NCI-H2171 treated with DMSO at 0.1 percent for 48 hours (cell line): Measurements from ENCODE around the gene APC2.
A peak's percentile ranks its signal among the peaks of the same experiment; 100 is the strongest.

ENCODE experiments used
- DNase-seq: peaks from one replicate; lab custom pipeline; 2025; lab: John Stamatoyannopoulos, UW

APC2 gene

DNA sequence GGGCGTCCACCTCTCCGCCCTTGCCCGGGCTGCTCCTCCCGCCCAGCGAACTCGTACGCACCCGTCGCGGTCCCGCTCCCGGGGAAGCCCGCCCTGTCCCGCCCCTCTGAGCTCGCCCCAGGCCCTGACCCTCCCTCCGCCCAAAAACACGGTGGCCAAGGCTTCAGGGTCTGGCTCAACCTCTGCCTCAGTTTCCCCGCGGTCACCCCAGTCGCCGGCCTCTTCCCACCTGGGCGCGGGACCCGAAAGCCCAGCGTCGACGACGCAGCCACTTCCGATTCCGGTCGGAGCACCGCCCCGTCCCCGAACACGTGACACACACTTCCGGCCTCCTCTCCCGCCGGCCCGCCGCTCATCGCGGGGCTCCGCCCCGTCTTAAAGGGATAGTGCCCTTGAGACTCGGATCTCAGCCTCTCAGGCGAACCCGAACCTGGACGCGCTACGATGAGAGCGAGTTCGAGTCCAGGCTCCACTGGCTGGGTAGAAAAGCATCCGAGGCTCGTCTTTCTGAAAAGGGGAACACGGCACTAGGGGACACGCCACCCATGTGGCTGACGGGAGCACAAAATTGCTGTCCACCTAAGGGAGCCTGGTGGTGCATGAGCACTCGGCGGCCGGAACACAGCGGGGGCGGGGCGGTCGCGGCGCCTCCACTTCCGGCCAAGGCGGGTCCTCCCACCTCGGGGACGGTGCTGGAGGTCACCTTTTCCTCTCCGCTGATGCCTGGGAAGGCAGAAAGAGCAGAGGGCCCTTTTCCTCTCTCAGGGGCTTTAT lies 29.2 kb downstream of the APC2 start, which contains the start of gene C19orf25:
Gene C19orf25 (minus strand): TSS at position 282 of the 774 bp plus-strand sequence. CDS start 312 bp downstream, outside the sequence.
- peak; percentile 93 for DNase-seq

DNA sequence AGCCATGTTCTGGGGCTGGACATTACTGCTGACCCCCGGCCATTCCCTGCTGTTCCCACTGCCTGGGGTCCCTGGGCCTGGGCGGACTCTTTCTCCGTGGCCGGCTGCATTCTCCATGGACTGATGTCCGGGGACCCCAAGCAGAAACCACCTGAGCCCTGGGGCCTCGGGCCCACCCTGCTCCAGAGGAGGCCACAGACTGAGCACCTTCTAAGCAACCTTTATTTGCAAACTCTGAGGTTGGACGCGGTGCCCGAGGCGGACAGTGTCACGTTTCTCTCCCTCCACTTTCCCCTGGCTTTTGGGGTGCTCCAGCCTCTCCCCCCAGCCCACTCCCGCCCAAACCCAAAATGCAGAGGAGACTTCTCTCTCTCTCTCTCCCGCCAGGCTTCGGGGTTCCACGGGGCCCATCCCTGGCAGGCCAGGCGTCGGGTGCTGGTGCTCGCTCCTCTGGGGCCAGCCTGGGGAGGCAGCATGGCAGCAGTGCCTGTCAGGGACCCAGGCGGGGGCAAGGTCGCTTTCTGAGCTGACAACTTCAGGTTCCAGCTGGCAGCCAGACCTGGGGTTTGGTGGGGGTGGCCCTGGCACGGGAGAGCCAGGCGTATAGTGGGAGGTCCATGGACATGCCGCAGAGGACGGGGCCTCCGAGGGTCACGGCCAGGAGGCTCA lies 31.4 kb downstream of the APC2 start:
- DNase-seq = no peak

DNA sequence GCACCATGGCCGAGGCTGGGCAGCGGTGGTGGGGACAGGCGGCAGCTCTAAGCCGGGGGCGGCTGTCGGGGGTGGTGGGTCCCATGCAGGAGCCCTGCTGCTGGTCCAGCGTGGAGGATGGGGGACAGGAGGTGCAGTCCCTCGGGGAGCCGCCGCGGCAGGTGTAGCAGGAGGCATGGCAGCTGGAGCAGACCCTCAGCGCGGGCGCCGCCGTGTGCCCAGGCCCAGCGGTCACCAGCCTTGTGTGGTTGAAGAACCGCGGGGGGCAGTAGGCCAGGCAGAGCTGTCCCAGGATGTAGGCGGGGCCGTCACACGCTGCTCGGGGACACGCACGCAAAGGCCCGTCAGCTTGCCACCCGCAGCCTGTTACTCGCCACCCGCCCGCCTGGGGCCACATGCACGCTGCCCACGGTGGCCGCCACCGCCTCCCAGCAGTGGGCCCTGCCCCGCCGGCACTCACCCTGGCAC lies 32.0 kb downstream of the APC2 start:
- DNase-seq = no peak

DNA sequence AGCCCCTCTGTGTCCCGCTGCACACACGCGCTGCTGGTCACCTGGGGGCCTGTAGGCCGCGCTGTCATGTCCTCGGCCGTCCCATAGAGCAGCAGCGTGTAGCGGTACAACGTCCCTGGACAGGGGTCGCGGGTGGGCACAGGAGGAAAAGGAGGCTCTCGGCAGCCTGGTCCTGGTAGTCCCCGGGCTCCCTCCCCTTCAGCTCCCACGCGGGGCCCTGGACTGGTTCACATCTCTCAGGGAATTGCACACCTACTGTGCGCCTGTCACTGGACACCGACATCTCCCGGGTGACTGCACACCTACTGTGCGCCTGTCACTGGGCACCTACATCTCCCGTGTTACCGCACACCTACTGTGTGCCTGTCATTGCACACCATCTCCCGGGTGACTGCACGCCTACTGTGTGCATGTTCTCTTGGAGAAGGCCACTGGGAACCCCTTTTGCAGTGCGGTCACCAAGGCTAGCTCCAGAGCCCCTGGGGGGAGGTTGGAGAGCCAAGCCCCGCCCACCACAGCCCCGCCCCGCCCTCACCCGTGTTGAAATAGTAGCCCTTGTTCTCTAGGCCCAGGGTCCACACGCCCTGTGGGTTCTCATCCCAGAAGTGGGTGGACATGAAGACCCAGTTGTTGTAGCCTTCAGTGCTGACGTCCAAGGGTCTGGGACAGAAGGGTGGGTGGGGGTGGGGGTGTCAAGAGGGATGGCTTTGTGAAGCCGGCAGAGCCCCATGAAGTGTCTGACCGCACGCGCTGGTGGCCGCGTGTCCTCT lies 32.6 kb downstream of the APC2 start:
- no peak for DNase-seq

DNA sequence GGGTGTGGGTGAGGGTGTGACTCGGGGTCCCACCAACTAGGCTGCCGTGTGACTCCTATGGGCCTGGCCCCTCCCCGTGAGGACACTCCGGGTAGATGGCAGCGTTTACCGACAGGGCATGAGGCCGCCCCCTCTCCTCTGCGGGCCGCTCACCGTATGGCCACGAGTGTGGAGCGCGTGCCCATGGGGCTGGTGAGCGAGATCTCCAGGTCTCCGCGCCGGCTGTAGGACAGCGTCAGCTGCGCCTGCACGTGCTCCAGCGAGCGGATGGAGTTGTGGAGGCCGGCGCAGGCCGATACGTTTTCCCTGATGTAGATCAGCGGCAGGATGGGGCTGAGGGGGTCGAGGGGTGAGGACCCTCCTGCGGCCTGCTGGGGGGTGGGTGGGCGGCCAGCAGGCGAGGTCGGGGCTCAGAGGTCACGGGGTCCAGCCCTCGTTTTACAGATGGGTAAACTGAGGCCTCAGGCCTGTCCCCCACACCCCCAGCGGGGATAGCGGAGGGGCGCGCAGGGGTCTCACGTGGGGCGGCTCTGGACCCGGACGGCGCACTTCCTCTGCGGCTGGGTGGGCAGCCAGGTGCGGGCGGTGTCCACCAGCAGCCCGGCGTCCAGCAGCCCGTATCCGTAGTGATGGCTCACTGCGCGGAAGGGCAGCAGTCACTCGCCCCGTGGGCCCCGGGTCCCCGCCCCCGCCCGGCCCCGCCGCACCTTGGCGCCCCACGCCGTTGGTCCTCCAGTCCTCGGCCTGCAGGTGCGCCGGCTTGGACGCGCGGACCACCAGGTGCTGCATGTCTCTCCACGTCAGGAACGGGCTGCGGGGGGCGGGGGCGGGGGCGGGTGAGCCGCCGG lies 33.4 kb downstream of the APC2 start:
- no peak for DNase-seq

DNA sequence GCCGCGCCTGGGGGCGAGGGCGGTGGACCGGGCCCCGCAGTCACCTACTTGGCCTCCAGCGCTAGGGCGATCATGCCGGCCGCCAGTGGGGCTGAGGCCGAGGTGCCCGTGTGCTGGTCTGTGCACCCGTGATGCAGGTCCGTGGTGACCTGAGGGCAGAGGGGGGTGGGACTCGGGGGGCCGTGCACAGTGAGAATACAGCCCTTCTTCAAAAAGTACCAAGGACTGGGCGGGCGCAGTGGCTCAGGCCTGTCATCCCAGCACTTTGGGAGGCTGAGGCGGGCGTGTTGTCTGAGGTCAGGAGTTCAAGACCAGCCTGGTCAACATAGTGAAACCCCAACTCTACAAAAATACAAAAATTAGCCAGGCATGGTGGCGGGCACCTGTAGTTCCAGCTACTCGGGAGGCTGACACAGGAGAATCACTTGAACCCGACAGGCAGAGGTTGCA lies 34.1 kb downstream of the APC2 start:
- no peak for DNase-seq

DNA sequence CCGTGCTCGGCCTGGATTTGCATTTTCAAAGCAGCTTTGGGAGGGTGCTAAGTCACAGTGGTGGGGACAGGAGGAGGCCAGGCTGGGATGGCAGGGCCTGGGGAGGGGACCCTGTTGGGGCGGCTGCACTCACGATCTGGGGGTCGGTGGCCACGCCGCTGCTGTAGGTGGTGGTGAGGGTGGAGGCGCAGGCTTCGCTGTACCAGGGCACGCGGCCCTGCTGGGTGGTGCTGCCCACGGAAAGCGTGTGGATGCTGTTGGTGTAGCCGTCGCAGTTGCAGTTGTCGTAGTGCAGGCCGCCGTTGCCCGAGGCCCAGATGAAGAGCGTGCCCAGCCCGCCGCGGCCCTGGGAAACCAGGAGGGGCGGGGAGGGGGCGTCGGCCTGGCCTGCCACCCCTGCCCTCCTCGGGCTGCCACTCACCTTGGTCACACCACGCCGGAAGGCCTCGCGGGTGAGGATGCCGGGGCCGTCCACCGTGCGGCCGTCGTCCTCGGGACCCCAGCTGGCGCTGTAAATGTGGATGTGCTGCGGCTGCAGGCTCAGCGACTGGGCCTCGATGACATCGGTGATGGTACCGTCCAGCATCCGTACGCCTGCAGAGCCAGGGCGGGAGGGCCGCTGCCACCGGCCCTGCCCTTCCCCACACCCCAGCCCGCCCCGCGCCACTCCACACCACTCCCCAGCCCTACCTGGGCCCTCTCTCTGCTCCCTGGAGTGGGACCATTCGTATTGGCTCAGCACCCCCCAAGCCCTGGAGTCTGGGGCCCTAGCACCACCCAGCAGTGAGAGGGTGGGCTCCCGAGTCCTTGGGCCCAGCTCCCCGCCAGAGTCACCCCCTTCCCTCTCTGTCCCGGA lies 37.0 kb downstream of the APC2 start:
- no peak for DNase-seq

DNA sequence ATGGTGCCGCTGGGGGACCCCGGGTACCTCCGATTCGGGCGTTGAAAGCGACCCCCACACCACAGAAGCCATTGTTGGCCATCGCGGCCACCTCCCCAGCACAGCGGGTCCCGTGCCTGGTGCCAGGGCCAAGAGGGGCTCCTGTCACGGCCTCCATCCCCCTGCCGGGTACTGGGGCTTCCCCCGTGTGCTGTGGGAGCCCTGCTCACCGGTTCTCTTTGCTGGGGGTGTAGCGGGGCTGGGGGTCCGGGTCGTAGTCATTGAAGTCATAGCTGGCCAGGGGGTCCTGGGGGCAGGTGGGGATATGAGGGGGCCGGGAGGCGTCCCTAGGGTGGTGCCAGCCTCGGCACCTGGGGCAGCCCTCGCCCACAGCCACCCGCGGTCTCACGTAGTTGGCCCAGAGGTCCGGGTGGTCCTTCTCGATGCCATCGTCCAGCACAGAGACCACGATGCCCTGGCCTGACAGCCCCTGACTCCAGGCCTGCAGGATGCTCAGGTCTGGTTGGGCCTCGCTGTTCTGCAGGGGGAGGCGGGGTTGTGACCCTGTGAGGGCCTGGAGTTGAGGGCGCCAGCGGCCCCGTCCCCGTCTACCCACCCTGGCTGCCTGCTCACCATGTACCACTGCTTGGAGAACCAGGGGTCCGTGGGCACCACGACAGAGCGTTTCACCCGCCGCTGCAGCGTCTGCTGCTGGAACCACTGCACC lies 37.8 kb downstream of the APC2 start:
- DNase-seq = no peak

DNA sequence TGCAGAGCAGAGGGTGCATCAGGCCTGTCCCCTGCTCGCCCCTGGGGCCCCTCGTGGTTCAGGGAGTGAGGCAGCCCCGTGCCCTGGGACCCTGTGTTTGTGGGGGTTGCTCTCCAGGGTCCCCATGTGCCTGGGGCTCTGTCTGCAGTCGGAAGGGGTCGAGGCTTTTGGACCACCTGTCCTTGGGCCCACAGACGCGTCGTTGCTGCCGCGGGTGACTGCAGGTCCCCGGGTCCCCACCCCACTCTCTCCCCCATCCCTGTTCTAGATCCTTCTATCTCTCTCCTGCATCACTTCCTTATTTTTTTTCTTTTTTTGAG lies 38.3 kb downstream of the APC2 start:
- no peak for DNase-seq

DNA sequence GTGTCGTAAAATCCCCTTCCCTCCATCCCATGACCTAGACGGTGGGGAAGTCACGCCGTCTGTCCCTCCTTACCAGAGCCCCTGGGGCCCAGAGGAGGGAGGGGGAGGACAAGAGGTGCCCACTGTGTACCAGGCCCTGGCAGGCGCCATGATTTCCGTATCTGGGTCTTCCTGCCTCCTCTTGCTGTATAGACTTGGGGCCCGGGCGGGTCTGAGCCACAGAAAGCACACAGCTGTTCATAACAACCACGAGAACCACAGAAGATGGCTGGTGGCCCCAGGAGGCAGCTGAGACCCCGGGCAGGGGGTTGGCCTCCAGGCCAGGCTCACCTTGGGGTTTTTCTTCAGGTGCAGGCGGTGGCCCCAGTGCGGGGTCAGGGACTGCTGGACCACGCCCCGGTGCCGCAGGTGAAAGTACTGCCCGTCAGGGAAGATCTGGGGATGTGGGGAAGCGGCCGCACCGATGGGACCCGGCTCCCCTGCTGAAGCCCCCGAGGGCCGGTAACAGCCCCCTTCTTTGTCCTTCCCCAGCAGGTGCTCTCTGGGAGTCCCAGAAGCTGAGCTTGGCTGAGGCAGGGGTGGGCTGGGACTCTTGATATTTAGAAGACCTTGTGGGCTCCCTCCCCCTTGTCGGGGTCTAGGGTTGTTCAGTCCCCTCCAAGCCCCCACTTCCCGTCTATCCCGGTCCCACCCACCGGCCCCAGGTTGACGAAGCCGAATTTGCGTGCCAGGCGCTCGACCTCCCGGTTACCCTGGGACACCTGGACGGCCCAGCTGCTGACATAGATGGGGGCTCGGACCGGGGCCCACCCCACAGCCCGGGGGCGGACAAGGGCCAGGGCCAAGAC lies 39.8 kb downstream of the APC2 start:
- DNase-seq = no peak

DNA sequence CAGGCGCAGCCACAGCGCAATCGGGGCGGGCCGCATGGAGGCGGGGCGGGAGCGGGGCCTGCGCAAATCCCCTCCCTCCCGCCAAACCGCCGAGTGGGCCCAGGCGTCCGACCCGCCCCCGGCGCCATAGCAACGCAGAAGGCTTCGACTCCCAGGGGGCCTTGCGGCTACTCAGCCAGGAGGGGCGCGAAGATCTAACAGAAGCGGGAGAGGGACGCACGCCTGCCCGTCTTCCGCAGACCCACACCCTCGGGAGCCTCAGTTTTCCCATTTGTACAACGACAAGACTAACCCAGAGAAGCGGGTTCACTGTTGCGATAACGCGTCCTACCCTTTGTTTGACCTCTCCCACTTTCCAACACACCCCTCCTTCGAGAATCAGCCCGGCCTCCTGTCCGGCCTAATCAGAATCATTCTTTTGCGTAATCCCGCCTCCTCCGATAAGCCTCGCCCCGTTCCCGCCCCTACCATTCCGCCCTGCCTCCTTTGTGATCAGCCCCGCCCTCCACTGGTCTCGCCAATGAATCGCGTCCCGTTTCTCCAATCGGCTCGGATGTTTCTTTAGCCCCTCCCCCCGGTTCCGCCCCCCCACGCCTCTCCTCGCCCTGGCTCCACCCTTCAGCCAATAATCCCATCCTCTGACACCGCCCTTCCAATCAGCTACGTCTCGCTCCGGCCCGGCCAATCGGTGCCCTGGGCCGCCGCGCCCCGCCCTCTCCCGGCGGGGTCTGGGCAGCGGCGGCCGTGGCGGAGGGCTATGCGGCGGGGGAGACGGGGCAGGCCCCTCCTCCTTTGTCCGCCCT lies 40.6 kb downstream of the APC2 start, which contains the start of gene PCSK4:
Gene PCSK4 (minus strand): TSS at position 40 of the 803 bp plus-strand sequence. CDS start 4 bp downstream, at position 36.
- DNase-seq = peak; percentile 99

DNA sequence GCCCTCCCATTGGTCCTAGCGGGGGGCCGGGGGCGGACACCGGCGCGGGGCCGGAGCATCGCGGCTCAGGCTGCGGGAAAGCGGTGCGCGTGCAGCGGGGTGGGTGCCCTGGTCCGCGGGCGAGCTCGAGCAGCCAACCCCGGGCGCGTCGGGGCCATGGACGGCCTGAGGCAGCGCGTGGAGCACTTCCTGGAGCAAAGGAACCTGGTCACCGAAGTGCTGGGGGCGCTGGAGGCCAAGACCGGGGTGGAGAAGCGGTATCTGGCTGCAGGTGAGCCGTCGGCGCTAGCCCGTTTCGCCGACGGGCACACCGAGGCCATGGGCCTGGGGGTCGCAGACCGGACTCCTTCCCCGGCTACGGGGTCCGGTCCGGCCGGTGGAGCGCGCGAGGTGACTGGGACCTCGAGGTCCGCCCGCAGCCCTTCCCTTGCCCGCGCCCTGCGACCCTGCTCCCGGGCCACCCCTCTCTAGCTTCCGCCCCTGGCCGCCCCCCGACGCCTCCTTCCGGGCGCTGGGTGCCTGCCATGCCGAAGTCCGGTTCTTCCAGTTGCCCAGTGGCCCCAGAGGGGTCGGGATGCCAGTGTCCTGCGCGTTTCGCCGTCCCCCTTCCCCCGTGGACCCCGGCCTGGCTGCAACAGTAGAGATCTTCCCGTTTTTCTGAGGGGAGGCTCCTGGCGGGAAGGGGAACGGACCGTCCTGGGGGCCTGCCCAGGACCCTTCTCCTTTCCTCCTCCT lies 41.4 kb downstream of the APC2 start, which contains the start of gene REEP6:
Gene REEP6 (plus strand): TSS at position 68 of the 735 bp plus-strand sequence. CDS start 89 bp downstream, at position 157.
- DNase-seq = no peak

DNA sequence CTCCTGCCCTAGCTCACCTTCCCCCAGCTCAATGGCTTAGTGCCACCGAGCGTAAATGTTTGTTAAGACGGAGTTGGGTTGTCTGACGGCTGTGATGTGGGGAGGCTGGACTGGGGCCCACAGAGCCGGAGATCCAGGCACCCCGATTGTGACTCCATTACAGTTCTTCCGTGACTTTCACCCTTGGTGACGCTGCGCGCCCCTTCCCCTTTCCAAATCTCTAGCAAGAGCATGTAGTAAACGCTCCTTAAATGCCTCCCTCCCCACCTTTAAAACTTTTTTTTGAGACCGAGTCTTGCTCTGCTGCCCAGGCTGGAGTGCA lies 41.9 kb downstream of the APC2 start:
- DNase-seq = no peak

DNA sequence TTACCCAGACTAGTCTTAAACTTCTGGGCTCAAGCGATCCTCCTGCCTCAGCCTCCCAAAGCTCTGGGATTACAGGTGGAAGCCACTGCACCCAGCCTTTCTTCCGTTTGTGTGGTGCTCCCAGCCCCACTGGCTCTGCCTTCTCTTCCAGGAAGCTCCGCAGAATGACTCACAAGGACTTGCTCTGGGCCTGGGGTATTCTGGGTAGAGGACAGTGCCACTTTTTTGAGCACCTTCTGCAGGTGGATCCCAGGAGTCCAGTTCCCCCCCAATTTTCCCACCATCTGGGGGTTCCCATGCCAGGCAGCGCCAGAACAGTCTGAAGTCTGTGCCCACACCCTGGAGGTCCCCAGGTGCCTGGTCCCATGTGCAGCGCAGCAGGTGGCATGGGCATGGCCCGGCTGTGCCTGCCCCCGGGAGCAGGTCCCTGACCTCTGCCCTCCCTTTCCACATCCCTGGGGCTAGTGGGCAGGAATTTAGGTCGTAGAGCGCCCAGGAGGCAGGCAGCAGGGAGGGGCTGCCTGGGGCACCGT lies 42.6 kb downstream of the APC2 start:
- DNase-seq = no peak

DNA sequence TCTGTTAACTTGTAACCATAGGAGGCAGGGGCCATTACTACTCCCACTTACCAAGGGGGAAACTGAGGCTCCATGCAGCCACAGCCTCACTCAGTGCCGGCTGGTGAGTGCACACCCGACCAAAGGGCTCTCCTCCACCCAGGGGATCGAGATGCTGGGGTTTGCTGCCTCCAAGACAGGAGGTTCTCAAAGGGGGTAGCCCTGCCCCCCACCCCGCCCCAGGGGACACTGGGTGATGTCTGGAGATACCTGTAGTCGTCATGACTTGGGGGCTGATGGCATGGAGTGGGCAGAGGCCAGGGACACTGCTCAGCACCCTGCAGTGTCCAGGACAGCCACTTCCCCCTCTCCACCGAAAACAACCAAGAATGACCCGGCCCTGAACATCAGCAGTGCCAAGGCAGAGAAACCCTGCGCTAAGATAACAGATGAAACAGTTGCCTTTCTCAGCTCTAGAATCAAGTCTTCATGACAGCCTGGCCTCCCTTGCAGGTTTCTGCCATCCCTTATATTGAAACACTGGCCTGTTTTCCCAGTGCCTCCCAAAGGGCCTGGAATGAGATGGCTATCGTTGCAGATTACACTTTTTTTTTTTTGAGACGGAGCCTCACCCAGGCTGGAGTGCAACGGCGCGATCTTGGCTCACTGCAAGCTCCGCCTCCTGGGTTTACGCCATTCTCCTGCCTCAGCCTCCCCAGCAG lies 44.3 kb downstream of the APC2 start:
- DNase-seq = no peak

DNA sequence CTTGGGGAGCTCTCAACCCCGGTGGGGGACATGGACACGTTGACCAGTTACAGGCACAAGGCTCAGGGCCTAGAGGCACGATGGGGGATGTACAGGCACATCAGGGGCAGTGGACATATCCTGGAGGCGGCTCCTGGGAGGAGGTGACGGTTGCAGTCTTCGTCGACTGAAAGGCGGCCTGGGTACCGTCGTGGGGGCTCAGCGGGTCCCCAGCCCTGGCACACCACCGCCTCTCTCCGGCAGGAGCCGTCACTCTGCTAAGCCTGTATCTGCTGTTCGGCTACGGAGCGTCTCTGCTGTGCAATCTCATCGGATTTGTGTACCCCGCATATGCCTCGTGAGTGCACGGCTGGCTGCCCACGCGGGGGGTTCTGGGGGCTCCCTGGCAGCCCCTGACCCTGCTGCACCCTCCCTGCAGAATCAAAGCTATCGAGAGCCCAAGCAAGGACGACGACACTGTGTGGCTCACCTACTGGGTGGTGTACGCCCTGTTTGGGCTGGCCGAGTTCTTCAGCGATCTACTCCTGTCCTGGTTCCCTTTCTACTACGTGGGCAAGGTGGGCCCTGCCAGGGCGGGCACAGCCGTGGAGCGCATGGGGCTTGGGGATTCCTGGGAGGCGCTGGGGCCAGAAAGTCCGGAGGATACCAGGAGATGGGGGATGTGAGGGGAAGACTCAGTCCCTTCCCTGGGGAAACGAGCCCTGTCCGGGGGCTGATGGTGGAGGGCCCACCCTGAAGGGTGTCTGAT lies 45.3 kb downstream of the APC2 start:
- DNase-seq = no peak
